ENCODE measurements around the gene NEUROD2. TPM values are rescaled to one million over a fixed set of nuclear protein-coding genes. Genes with fewer than 3 reads are reported as not detected.

The NEUROD2 gene
- total RNA-seq = not detected
- not detected for polyA plus RNA-seq
- long read RNA-seq, donor 1 = 0 reads
- long read RNA-seq, donor 2 = 0 reads
- long read RNA-seq, donor 3 = 0 reads

DNA sequence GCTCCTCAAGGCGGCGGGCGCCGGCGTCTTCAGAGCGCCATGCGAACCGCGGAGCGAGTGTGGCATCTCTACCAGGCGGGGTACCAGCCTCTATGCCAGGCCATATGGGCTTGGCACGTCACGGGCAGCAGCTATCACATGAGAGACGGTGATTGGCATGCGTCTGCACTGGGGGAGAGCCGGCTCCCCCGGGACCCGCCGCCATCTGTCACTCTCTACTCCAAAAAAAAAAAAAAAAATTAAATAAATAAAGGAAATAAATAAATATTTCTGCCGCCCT, at the start of gene NEUROD2:
Gene NEUROD2 (minus strand): TSS at position 70 of the 280 bp plus-strand sequence. CDS start 1,321 bp downstream, outside the sequence.
- TF ChIP-seq EP300 (IDR thresholded peaks at IDR 0.05) (no peak), POLR2A (IDR thresholded peaks at IDR 0.05) (no peak)
- TF ChIP-seq, protein P1, sequence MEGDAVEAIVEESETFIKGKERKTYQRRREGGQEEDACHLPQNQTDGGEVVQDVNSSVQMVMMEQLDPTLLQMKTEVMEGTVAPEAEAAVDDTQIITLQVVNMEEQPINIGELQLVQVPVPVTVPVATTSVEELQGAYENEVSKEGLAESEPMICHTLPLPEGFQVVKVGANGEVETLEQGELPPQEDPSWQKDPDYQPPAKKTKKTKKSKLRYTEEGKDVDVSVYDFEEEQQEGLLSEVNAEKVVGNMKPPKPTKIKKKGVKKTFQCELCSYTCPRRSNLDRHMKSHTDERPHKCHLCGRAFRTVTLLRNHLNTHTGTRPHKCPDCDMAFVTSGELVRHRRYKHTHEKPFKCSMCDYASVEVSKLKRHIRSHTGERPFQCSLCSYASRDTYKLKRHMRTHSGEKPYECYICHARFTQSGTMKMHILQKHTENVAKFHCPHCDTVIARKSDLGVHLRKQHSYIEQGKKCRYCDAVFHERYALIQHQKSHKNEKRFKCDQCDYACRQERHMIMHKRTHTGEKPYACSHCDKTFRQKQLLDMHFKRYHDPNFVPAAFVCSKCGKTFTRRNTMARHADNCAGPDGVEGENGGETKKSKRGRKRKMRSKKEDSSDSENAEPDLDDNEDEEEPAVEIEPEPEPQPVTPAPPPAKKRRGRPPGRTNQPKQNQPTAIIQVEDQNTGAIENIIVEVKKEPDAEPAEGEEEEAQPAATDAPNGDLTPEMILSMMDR (IDR thresholded peaks at IDR 0.05) = no peak
- WGBS, 3 donors = 3 to 4% (median 3%) methylated on average over 20 of the region's 20 CpGs

GRCh38 chr17:39655105-39655504, 47.4 kb upstream of the NEUROD2 start:
- Histone ChIP-seq H3K36me3 (no peaks in the 10 kb centered on the region), H3K4me1 (ENCODE audit: insufficient read depth) (peaks cover 11% of the 10 kb centered on the region), H3K4me3 (no peak overlapping the region), H3K27me3 (no peaks in the 10 kb centered on the region), H3K9me3 (no peaks in the 10 kb centered on the region), H3K27ac (no peak overlapping the region)
- TF ChIP-seq, protein P1 (IDR thresholded peaks at IDR 0.05) = no peak
- TF ChIP-seq EP300 (IDR thresholded peaks at IDR 0.05) = no peak
- TF ChIP-seq POLR2A (IDR thresholded peaks at IDR 0.05) = no peak
- no peak for DNase-seq
- intact Hi-C loops (cut with DNase I) = no loop called here
- 86 to 92% (median 91%) methylated on average over 2 of the region's 2 CpGs for WGBS, 3 donors

More for the DNA sequence above, at the start of gene NEUROD2:
- no peak within 1 kb of the TSS for H3K4me3 ChIP-seq
- intact Hi-C loops (cut with DNase I) = no loop called here
- no peak within 1 kb of the TSS for H3K27ac ChIP-seq
- peaks cover 2% of the 10 kb centered on the region for H3K27me3 ChIP-seq
- H3K4me1 ChIP-seq (ENCODE audit: insufficient read depth) = peaks cover 5% of the 10 kb centered on the region
- no peaks in the 10 kb centered on the region for H3K36me3 ChIP-seq
- no peak for DNase-seq
- H3K9me3 ChIP-seq = no peaks in the 10 kb centered on the region

GRCh38 chr17:39653662-39654331, 46.1 kb upstream of the NEUROD2 start:
- Histone ChIP-seq H3K36me3 (no peaks in the 10 kb centered on the region), H3K4me1 (ENCODE audit: insufficient read depth) (peaks cover 8% of the 10 kb centered on the region), H3K9me3 (no peaks in the 10 kb centered on the region), H3K27me3 (no peaks in the 10 kb centered on the region), H3K4me3 (no peak overlapping the region), H3K27ac (no peak overlapping the region)
- intact Hi-C loops (cut with DNase I) = no loop called here
- no peak for TF ChIP-seq EP300 (IDR thresholded peaks at IDR 0.05)
- TF ChIP-seq, protein P1 (IDR thresholded peaks at IDR 0.05) = peak in 2 of 3 donors; percentile 12
- 63 to 66% (median 64%) methylated on average over 14 of the region's 14 CpGs for WGBS, 3 donors
- peak in 3 of 5 donors; percentile 50 to 61 (median 57) for DNase-seq

- WGBS, 3 donors = 82 to 83% (median 83%) methylated on average over 10 to 12 of the region's 12 CpGs
- Histone ChIP-seq H3K4me1 (ENCODE audit: insufficient read depth) (peaks cover 8% of the 10 kb centered on the region), H3K27ac (no peak overlapping the region), H3K9me3 (no peaks in the 10 kb centered on the region), H3K36me3 (no peaks in the 10 kb centered on the region), H3K27me3 (no peaks in the 10 kb centered on the region), H3K4me3 (no peak overlapping the region)
- DNase-seq = no peak
- TF ChIP-seq EP300 (IDR thresholded peaks at IDR 0.05) (no peak), POLR2A (IDR thresholded peaks at IDR 0.05) (no peak)
- TF ChIP-seq, protein P1 (IDR thresholded peaks at IDR 0.05) = no peak
- intact Hi-C loops (cut with DNase I) = no loop called here
Observed at GRCh38 chr17:39653316-39653661, 45.6 kb upstream of the NEUROD2 start.
